NCI-H1930 (cell line): Measurements from ENCODE around the gene PGA5.
A peak's percentile ranks its signal among the peaks of the same experiment; 100 is the strongest.

Experiments
- DNase-seq, 2 experiments: peaks; one replicate each; lab custom pipeline; 2025; lab: John Stamatoyannopoulos, UW

The PGA5 gene

DNA sequence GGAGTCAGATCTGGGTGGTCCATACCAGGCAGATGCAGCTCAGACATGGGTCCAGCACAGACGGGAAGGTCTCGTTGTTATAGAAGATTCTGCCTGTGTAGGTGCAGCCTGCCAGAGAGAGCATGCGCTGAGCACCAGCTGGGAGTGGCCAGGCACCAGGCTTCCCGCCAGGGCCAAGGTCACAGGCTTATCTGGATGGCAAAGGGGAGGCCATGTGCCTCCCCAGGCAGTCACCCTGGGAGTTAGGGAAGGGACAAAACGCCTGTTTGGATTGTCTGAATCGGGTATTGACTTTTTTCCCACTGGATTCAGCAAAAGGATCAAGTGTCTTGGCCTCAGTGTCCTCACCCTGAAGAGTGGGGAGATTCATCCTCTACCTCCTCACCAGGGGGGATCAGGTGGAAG is 26.5 kb downstream of the PGA5 start:
- DNase-seq: no peak

DNA sequence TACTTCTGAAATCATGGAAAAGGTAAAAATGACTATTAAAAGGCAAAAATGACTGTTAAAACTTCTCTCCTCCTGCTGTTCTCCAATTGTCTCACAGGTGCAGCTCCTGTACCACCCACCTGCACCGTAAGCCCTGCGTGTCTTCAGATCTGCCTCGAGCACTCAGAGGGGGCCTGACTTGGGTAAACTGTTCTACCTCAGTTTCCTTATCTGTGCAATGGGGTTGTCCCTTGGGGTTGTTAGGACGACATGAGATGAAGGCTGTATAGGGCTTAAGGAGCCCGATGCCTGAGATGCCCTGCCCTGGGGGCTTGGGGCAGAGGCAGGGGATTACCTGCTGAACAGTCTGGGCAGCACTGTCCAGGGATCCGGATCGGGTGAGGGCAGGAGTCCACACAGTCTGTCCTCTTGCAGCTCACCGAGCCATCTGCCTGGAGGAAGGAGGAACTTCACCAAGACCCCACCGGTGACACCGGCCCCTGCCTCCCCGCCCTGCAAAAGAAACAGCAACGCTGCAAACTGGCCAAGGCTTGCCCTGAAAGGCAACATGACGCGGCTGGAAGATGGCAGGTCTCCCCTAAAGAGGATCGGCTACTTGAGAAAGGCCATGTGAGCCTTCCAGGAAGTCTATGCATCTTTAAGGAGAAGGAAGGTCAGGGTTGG is 27.7 kb downstream of the PGA5 start:
- no peak for DNase-seq

DNA sequence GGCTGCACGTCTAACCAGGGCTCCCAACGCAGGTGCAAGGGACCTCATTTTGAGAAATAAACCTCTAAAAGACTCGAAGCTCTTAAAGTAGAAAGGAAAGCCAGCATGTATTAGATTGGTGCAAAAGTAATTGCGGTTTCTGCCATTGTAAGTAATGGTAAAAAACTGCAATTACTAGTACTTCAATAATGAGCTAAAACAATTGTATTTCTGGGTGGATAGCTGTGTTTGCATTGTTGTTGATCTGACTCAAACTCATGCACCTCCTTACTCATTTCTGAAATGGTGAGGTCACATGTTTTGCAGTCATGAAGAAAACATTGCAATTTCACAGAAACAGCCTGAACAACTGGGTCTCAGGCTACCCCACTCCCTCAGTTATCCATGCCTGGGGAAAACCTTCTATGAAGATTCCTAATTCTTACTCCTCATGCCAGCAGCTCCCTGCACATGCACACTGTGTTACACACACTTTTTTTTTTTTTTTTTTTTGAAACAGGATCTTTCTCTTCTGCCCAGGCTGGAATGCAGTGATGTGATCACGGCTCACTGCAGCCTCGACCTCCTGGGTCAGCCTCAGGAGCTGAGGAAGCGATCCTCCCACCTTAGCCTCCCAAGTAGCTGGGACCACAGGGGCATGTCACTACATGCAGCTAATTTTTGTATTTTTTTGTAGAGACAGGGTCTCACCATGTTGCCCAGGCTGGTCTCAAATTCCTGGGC is 29.5 kb downstream of the PGA5 start:
- DNase-seq: no peak

DNA sequence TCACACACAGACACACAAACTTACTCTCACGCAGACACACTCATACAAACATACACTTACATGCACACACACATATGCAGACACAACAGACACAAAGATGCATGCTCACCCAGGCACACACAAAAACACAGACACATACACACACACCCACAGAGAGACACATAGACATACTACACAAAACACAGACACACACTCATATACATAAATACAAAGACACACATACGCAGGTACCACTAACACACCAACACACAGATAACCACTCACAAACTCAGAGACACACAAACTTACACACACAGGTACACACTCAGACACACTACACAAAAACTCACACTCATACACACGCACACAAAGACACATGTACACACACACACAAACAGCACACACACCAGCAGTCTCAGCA is 31.8 kb downstream of the PGA5 start:
- no peak for DNase-seq

DNA sequence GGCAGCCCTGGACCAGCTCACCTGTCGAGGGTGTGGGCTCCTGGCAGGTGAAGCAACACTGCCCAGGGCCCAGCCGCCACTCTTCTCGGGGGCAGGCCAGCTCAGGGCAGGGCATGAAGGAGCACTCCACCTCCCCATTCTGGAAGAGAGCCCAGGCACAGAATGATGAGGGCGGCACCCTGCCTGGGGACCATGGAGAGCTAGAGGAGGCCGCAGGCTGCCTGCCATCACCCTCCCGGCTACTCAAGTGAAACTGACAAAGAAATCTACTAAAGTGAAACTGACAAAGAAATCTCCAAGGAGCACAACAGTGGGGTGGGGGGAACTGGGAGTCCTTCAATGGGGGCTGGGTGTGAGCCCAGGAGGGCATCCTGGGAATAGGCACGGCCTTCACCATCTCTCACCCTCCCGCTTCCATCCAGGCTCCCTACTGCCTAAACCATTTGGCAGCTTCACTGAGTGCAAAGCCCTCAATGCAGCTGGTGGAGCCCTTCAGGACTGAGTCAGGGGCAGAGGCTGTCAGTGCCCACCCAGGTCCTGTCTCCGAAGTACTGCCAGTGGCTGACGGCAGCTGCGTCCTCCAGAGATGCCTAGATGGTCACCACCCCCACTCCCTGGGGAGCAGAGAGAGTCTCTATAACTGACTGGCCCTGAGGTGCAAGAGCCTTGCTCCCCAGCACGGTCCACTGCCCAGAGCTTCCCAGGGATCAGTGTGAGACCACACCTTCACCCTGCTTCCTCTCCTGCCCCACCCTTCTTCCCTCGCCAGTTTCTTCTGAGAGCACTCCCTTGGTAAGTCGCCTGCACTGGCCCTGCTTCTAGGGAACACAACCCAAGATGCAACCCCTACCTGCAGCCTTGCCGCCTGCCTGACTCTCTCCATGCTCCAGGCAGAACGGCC is 32.5 kb downstream of the PGA5 start:
- no peak for DNase-seq

DNA sequence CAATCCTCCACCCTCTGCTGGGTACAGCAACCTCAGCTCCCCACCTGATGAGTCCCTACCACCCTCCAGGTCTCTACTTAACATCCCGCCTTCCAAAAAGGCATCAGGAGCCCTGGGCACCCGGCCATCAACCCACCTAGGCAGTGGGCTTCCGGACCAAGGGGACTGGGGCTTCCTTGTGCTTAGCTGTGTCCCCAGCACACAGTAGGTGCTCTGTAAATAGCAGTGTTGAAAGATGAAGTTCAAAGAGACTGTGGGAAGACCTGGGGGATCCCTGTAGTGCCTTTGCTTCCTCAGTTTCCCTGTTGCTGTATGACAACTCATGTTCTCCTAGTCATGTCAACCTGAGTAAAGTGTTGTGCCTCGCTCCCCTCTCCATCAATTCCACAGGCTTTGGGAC is 33.1 kb downstream of the PGA5 start:
- DNase-seq: no peak

DNA sequence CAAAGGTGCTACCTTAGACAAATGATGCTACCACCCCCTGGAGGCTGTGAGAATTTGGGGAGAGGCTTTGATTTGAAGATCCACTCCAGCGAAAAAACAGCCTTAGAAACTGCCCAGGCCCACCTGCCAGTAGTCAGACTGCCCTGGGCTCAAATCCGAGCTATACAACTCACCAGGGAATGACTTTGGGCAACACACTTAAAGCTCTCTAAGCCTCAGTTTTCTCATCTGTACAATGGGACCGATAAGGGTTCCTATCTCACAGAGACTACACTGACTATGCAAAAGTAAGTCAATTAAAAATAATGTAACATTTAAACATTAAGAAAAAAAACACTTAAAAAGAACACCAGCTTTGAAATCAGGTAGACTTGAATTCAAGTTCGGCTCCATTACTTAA is 34.2 kb downstream of the PGA5 start:
- no peak for DNase-seq

DNA sequence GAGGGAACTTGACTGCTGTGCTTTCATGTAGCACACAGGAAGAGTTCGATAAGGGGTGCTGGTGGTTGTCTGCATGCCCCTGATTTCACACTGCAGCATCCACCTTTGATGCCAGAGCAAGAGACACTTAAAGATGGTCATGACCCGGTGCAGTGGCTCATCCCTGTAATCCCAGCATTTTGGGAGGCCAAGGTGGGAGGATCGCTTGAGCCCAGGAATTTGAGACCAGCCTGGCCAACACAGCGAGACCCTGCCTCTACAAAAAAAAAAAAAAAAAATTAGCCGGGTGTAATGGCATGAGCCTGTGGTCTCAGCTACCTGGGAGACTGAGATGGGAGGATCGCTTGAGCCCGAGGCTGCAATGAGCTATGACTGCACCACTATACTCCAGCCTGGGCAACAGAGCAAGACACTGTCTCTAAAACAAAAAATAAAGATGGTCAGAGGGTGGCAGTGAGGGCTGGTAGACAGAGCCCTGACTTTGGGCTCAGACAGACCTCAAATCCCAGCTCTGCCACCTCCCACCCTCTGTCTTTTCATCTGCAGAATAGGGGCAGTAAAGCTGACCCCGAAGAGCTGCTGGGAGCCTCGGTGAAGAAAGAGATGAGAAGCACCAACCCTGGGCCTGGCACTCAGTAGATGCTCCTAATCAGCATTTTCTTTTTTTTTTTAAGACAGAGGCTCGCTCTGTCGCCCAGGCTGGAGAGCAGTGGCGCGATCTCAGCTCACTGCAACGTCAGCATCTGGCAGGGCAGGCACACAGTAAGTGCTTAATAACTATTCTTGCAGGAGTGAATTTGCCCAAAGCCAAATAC is 36.4 kb downstream of the PGA5 start:
- DNase-seq: no peak

DNA sequence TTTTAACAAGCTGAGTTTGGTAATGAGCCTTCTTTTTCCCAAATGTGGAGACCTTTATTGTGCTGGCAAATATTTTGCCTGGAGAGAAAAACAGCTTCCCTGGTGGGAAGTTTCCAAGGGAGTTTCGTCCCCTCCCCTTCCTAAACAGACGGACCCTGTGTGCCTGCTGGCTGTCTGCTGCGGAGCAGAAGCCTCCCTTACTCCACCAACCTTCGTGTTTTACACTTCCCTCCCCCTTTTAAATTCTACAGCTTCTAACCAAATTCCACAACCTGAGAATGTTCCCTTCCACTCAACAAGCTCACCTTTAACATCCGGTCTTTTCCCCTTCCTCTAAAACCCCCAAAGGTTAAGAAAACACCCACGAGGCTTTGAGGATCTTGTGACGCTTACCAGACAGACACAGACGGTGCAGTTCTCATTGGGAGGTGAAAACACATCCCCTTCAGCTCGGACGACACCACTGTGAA is 37.1 kb downstream of the PGA5 start:
- no peak for DNase-seq

DNA sequence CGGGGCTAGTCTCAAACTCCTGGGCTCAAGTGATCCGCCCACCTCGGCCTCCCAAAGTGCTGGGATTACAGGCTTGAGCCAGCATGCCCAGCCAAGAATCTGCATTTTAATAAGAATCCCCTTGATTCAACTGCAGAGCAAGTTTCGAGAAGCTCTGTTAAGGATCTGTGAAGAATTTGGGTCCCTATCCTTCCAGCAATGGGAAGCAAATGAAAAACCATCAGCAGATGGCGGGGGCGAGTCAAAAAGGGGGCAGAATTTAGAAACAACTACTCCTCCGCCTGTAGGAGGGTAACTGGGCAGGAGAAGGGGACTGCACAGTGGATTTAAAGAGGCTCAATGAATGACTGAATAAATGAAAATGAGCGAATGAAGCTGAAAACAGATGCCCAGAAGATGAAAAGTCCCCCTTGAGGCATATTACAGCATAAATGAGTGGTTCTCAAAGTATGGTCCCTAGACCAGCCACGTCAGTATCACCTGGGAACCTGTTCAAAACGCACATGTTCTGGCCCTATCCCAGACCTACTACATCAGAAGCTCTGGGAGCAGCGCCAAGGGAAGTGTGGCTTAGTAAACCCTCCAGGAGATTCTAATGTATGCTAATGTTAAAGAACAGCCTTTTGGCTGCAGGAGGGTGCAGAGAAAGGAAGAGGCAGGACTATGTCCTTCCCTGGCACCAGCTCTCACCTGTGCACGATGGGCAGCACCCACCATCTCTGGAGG is 39.1 kb downstream of the PGA5 start:
- DNase-seq: no peak

DNA sequence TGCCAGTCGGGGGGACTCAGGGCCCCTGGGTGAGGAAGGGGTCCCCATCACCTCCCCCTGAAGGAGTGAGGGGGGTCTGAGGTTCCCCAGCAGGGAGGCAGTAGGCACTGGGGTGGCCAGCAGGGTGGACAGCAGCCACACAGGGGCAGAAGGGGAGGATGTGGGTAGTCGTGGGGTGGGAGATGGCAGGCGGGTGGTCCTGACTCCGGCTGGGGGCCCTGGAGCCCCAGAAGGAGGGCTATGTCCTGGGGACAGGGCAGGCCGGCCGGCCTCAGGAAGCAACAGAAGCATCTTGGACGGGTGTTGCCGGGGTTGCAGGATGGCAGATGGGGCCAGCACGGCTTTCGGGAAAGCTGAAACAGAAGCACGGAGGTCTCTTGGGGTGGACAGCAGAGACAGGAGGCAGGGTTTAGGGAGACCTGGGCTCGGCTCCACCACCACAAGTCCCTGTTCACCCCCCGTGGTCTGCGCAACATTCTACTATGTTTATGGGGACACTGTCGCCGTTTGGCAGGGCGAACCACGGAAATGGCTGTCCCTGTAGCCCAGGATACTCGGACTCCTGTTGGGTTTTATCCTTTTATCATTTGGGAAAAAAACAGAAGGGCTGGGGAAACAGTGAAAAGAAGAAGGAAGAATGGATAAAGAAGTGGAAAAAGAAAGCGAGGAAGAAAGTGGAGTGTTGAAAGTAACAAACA is 40.1 kb downstream of the PGA5 start:
- DNase-seq: no peak

DNA sequence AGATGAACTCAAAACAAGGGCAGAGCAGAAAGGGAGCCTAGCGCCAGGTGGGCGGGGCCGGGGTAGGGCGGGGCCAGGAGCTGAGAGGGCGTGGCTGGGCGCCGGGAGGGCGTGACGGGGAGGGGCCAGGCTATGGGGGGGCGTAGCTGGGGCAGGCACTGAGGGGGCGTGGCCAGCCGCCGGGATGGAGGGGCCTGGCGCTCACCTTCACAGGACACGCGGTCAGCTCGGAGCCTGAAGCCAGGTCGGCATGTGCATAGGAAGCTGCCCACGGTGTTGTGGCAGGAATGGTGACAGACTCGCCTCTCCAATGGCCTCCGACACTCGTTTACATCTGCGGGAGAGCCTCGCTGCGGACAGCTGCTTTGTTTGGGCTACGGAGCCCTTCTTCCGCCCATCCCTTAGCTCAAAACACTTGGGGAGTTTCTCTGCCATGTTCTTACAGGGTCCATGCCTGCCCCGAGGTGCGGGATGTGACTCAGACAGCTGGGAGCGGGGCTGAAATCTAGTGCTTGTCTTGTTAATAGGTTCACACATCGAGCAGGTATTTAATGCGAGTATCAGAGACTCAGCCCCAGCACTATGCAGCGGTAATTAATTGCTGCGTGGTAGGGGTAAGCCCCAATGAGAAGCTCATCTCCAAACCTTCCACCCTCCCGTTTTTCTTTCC is 40.7 kb downstream of the PGA5 start:
- DNase-seq: no peak

DNA sequence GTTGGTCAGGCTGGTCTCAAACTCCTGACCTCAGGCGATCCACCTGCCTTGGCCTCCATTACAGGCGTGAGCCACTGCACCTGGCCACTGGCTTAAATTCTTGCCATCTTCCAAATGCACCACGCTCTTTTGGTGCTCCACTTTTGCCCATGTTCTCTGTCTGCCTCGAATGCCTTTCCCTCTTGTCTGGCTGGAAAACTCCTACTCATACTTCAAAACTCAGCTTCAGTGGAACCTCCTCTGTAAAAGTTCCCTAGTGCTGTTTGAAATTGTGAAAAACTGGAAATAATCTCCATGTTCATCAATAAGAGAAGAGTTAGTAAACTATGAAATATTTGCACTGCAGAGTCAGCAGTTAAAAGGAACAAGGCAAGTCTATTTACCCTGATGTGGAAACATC is 42.6 kb downstream of the PGA5 start:
- DNase-seq: no peak

DNA sequence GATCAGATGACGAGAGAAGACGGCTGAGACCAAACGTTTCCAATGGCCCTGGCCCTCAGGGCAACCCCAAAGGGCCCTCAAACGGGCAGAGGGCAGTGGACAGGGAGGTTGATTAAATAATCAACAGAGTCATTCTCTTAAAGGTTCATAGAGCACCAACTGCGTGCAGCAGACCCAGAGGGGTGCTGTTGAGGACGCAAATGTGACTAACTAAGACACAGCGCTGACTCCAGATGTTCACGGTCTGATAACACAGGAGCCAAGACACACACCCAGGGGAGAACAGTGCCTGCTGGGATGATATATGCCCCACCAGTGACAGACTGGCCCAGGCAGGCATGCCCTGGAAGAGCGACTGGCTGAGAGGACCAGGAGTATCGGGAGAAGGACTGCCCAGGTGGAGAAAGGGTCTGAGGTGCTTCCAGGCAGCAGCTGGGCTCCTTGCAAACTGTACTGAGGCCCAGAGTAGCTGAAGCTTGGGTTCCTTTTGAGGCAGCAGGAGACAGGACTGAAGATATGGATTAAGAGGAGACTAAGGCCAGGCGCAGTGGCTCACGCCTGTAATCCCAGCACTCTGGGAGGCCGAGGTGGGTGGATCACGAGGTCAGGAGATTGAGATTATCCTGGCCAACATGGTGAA is 46.5 kb downstream of the PGA5 start:
- no peak for DNase-seq

DNA sequence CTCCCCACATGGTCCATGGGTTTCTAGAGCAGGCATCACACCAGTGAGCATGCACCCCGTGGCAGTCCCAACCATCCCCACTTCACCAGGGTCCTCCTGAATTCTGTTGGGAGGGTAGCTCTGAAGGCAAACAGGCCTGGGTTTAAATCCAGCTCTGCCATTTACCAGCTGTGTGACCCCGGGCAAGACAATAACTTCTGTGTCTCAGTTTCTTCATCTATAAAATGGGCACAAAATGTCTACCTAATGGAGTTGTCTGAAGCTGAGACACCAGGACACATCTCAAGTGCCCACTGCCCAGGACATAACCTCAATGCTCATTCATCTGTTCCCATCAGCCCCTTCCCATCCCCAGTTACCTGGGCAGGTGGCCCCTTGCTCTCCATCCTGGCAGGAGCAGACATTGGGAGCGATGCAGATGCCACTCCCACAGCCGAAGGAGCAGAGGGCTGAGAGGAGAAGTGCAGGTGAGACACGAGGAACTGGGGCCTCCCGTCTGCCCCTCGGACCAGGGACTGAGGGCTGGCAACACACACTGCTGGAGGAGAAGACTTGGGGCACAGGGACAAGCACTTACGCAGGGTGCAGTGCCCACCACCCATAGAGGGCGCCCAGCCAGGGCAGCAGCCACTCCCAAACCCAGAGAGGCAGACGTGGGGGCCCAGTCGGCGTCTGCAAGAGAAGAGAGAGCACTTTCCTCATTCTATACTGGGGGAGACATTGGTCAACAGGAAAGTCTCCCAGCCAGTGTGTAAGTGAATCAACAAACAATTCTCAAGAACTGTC is 50.1 kb downstream of the PGA5 start:
- no peak for DNase-seq

DNA sequence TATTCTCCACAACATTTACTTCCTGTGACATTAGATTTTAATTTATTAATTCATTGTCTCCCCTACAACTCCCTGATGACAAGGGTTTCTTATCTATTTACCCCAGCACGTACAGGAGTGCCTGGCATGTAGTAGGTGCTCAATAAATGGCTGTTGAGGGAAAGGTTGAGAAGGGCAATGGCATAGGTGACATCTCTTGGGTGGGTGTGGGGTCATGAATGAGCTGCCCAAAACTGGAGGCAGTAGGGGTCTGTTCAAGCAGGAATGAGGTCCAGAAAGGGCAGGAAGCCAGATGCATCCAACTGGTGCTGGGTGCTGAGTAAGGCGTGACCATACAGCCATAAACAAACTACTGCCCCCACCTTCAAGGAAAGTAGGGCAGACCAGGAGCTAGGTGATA is 51.4 kb downstream of the PGA5 start:
- no peak for DNase-seq

DNA sequence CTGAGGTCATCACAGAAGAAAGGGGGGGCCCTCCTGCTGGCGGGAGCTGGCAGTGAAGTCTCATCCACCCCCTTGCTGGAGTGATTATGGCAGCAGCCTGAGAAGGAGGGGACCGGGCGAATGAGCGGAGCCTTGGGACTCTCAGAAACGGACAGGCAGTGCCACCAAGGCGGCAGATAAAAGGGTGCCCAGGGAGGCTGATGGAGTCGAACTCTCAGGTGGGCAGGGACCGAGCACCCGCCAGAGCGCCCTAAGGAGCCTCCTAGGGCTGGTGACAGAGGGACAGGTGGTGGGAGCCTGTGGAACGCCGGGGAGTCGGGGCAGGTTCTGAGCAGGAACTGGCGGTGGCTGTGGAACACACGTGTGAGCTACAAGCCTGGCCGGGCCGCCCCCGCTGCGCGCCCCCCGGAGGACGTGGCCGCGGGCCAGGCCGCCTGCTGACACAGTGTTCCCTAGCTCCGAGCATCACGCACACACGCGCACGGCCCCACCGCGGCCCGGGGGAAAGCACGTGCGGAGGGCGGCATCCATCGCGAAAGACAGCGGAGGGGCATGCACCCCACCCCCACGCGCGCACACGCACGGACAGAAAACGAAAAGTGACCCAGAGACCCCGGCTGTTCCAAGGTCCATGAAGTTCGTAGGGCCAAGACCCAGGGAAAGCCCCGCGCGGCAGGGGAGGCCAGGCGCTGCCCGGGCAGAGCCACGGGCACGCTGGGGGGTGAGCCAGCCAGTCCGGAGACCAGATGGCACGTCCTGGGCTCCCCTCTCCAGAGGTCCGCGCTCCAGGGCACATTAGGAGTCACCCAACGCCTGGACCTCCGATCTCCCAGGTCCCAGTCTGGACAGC is 53.1 kb downstream of the PGA5 start:
- DNase-seq: peak in 1 of 2 experiments; percentile 29
